Activated CD4-positive, alpha-beta T cell treated with anti-CD3 and anti-CD28 coated beads, Interleukin-2, amount 10 ng/mL, durations not matched to agents 7 days and 5 days (primary cell): ENCODE data around the gene ZNF324. TPM values are rescaled to one million over a fixed set of nuclear protein-coding genes. Genes with fewer than 3 reads are reported as not detected.
"Not testable (repeated sequence)": the region's sequence is repeated elsewhere in the genome, so short reads cannot be mapped to it uniquely, and the experiment has no call there.

Experiments
- CTCF ChIA-PET: fragments of 350-600 bp; sonication (Branson Sonifier 250); formaldehyde crosslinking; loops from one replicate; lab custom pipeline; 2021; ENCODE audit warnings: antibody characterized with exemption; lab: Charles Lee
- POLR2A ChIA-PET: fragments of 350-600 bp; sonication (Branson Sonifier 250); formaldehyde crosslinking; loops from one replicate; lab custom pipeline; 2021; ENCODE audit warnings: antibody characterized with exemption; lab: Charles Lee
- DNase-seq: peaks from one replicate; pipeline ENCODE4 v3.0.0-alpha.2; 2020
- H3K27ac Mint-ChIP-seq: one replicate; pipeline ENCODE4 v1.8.0; 2021; ENCODE audit warnings: mild to moderate bottlenecking, moderate library complexity, mixed read lengths
- H3K27me3 Mint-ChIP-seq: one replicate; pipeline ENCODE4 v1.8.0; 2021; ENCODE audit warnings: mixed read lengths
- H3K36me3 Mint-ChIP-seq: one replicate; pipeline ENCODE4 v1.8.0; 2021; ENCODE audit warnings: low read depth, mixed read lengths
- H3K4me1 Mint-ChIP-seq: one replicate; pipeline ENCODE4 v1.8.0; 2021; ENCODE audit warnings: mixed read lengths
- H3K4me3 Mint-ChIP-seq: one replicate; pipeline ENCODE4 v1.8.0; 2021; ENCODE audit warnings: mild to moderate bottlenecking, moderate library complexity, mixed read lengths
- H3K9me3 Mint-ChIP-seq: one replicate; pipeline ENCODE4 v1.8.0; 2021; ENCODE audit warnings: mixed read lengths
- total RNA-seq, 2 experiments: library from RNA; stranded (reverse); gene quantifications; one replicate each; pipeline ENCODE4 v1.2.3, GENCODE V29; 2021

ZNF324 gene
- total RNA-seq, 2 experiments from 2014 or later, result 9.0 to 12.7 TPM

DNA sequence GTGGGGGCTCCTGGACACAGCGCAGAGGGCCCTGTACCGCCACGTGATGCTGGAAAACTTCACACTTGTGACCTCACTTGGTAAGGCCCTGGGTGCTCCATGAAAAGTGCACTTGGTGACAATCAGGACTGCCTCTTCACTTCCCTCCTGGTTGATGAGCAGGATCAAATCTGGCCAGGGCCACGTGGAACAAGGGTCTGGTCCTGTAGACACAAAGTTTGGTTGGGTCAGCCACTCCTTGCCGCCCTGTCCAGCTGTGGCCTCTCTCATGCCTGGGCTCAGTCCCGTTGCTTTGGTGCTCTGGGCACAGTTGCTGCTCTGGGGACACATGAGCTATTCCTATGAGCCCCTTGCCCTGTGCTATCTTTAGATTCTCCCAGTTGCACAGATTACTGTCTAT lies 13.1 kb upstream of the ZNF324 start:
- no peak overlapping the region for H3K4me3 Mint-ChIP-seq
- ChIA-PET POLR2A (no interaction called here), CTCF (interaction anchor here (1.6 kb wide), 1 partner anchor 9 kb away, joined by 3 read pairs; no protein-coding TSS in a partner anchor)
- no peak for DNase-seq
- peaks cover 18% of the 10 kb centered on the region for H3K36me3 Mint-ChIP-seq
- peaks cover 27% of the 10 kb centered on the region for H3K4me1 Mint-ChIP-seq
- H3K27me3 Mint-ChIP-seq, result peaks cover 4% of the 10 kb centered on the region
- peaks cover 6% of the 10 kb centered on the region for H3K9me3 Mint-ChIP-seq
- peak overlapping the region; percentile 11 for H3K27ac Mint-ChIP-seq

- ChIA-PET POLR2A (no interaction called here), CTCF (interaction anchor here (1.2 to 1.6 kb wide), 2 partner anchors 11 to 14 kb away, joined by 3 read pairs; no protein-coding TSS in a partner anchor)
- no peak for DNase-seq
- Mint-ChIP-seq H3K27me3 (peaks cover 2% of the 10 kb centered on the region), H3K36me3 (peaks cover 20% of the 10 kb centered on the region), H3K9me3 (peaks cover 4% of the 10 kb centered on the region), H3K4me3 (no peak overlapping the region), H3K27ac (no peak overlapping the region), H3K4me1 (peaks cover 27% of the 10 kb centered on the region)
Observed at GRCh38 chr19:58455306-58455705, 11.6 kb upstream of the ZNF324 start.

GRCh38 chr19:58456111-58456510 lies 10.8 kb upstream of the ZNF324 start:
- Mint-ChIP-seq H3K4me3 (no peak overlapping the region), H3K36me3 (peaks cover 20% of the 10 kb centered on the region), H3K27me3 (peaks cover 2% of the 10 kb centered on the region), H3K9me3 (peaks cover 2% of the 10 kb centered on the region), H3K4me1 (peaks cover 19% of the 10 kb centered on the region), H3K27ac (no peak overlapping the region)
- DNase-seq, result no peak
- ChIA-PET CTCF (no interaction called here), POLR2A (no interaction called here)

DNA sequence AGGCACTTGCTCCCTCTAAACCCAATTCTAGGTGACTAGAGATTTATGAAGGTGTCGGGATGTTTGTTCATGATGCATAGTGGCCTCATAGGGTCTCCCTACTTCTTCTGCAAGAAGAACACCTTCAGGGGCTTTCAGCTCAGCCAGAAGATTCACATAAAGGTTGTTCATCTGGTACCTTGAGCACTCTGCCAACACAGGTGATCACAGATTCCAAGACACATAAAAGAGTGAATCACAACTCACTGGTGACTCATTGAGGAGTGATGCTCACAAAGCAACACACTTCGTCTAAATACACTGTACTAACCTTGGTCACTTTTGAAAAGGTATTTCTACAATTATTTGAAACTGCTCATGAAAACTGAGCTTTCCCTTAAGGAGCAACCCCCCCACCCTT lies 6.8 kb upstream of the ZNF324 start:
- Mint-ChIP-seq H3K9me3 (peaks cover 2% of the 10 kb centered on the region), H3K36me3 (peaks cover 14% of the 10 kb centered on the region), H3K4me1 (peaks cover 1% of the 10 kb centered on the region), H3K4me3 (no peak overlapping the region), H3K27ac (no peak overlapping the region), H3K27me3 (no peaks in the 10 kb centered on the region)
- DNase-seq, result no peak
- POLR2A ChIA-PET, result no interaction called here
- CTCF ChIA-PET, result interaction anchor here (0.8 to 1.0 kb wide), 2 partner anchors 15 to 25 kb away, joined by 3 to 4 read pairs; no protein-coding TSS in a partner anchor

GRCh38 chr19:58466089-58466759 lies 656 bp upstream of the ZNF324 start:
- peaks cover 27% of the 10 kb centered on the region for H3K4me1 Mint-ChIP-seq
- H3K4me3 Mint-ChIP-seq, result peak overlapping the region; percentile 81
- DNase-seq, result no peak
- H3K9me3 Mint-ChIP-seq, result no peaks in the 10 kb centered on the region
- POLR2A ChIA-PET, result no interaction called here
- H3K36me3 Mint-ChIP-seq, result peaks cover 2% of the 10 kb centered on the region
- peaks cover 2% of the 10 kb centered on the region for H3K27me3 Mint-ChIP-seq
- no peak overlapping the region for H3K27ac Mint-ChIP-seq
- CTCF ChIA-PET, result no interaction called here

DNA sequence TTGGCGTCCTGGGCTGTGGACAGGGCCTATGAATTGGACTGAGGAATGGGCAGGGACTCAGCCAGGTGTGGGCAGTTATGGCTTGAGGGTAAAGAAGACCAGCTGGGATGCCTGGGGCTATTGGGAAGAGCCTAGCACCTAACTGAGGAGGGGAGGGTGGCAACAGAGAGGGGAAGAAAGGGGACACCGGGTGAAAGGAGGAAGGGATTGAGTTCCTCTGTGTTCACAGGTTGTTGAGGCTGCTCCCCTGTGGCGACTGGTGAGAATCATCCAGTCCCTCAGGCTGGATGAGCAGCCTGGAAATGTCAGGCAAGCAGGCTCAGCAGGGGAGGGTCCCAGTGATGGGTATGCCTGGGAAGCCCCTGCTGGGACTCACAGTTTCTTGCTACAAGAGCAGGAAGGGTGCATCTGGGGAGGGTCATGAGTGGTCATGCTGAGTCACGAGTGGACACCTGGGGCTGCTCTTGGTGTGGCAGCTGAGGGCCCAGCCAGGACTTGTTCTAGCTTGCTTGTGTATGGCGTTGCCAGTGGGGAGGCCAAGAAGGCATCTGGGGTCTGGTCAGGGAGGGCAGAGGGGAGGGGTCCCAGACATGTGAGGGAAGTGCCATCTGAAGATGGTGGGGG lies 1.4 kb downstream of the ZNF324 start:
- ChIA-PET CTCF (interaction anchor here (0.7 to 1.4 kb wide), 3 partner anchors 9 to 229 kb away, joined by 3 to 4 read pairs (median 3); partner anchors contain the start of gene ZBTB45), POLR2A (no interaction called here)
- Mint-ChIP-seq H3K4me3 (peak overlapping the region; percentile 81), H3K27ac (peak overlapping the region; percentile 83), H3K27me3 (peaks cover 2% of the 10 kb centered on the region), H3K4me1 (peaks cover 27% of the 10 kb centered on the region), H3K9me3 (no peaks in the 10 kb centered on the region), H3K36me3 (peaks cover 9% of the 10 kb centered on the region)
- no peak for DNase-seq

- no peak for DNase-seq
- Mint-ChIP-seq H3K27ac (peak overlapping the region; percentile 19), H3K4me1 (peaks cover 31% of the 10 kb centered on the region), H3K4me3 (peak overlapping the region; percentile 19), H3K9me3 (no peaks in the 10 kb centered on the region), H3K36me3 (peaks cover 9% of the 10 kb centered on the region), H3K27me3 (peaks cover 2% of the 10 kb centered on the region)
- POLR2A ChIA-PET, result no interaction called here
- CTCF ChIA-PET, result interaction anchor here (0.5 to 1.4 kb wide), 7 partner anchors 8 to 50 kb away, joined by 3 to 4 read pairs (median 3); partner anchors contain the start of gene ZBTB45
Observed at GRCh38 chr19:58469241-58470013, 2.5 kb downstream of the ZNF324 start.

DNA sequence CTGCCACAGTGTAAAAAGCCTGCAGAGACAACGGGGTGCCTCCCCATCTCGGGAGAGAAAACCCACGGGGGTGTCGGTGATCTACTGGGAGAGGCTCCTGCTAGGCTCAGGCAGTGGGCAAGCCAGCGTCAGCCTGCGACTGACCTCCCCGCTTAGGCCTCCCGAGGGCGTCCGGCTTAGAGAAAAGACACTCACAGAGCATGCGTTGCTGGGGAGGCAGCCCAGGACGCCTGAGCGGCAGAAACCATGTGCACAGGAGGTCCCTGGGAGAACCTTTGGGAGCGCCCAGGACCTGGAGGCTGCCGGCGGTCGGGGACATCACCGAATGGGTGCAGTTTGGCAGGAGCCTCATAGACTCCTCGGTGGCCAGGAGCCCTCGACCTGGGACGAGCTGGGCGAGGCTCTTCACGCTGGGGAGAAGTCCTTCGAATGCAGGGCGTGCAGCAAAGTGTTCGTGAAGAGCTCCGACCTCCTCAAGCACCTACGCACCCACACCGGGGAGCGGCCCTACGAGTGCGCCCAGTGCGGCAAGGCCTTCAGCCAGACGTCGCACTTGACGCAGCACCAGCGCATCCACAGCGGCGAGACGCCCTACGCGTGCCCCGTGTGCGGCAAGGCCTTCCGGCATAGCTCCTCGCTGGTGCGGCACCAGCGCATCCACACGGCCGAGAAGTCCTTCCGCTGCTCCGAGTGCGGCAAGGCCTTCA lies 4.1 kb downstream of the ZNF324 start:
- H3K9me3 Mint-ChIP-seq, POLR2A ChIA-PET, DNase-seq, H3K4me3 Mint-ChIP-seq, H3K27ac Mint-ChIP-seq, H3K27me3 Mint-ChIP-seq, H3K36me3 Mint-ChIP-seq: not testable (repeated sequence)
- H3K4me1 Mint-ChIP-seq, result peaks cover 36% of the 10 kb centered on the region
- CTCF ChIA-PET, result interaction anchor here (1.4 kb wide), 1 partner anchor 43 kb away, joined by 4 read pairs; no protein-coding TSS in a partner anchor

- POLR2A ChIA-PET, result no interaction called here
- no peak overlapping the region for H3K4me3 Mint-ChIP-seq
- H3K27ac Mint-ChIP-seq, result no peak overlapping the region
Observed at GRCh38 chr19:58471736-58472135, 4.9 kb downstream of the ZNF324 start.

DNA sequence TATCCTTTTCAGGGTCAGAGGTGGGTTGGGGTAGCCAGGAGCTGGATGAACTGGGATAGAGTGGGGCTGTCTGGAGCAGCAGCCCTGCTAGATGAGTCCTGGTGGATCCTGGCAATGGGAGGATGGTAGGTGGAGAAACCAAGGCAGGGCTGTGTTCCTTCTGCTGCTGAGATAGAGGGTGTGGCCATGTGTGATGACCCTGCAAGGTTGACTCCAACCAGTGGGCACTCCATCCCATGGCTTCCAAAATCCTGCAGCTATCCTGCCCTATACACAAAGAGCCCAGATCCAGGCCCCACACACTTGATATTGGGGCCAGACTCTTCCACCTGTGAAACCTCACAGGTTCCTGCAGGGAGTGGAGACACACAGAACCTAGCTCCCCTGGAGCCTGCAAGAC lies 6.9 kb downstream of the ZNF324 start:
- POLR2A ChIA-PET, result no interaction called here
- Mint-ChIP-seq H3K27me3 (no peaks in the 10 kb centered on the region), H3K36me3 (peaks cover 11% of the 10 kb centered on the region), H3K9me3 (no peaks in the 10 kb centered on the region), H3K4me3 (no peak overlapping the region), H3K4me1 (peaks cover 22% of the 10 kb centered on the region), H3K27ac (no peak overlapping the region)
- no peak for DNase-seq
- CTCF ChIA-PET, result no interaction called here

More at GRCh38 chr19:58471736-58472135, 4.9 kb downstream of the ZNF324 start:
- Mint-ChIP-seq H3K27me3 (no peaks in the 10 kb centered on the region), H3K36me3 (peaks cover 9% of the 10 kb centered on the region), H3K4me1 (peaks cover 33% of the 10 kb centered on the region), H3K9me3 (no peaks in the 10 kb centered on the region)
- CTCF ChIA-PET, result no interaction called here
- DNase-seq, result no peak

DNA sequence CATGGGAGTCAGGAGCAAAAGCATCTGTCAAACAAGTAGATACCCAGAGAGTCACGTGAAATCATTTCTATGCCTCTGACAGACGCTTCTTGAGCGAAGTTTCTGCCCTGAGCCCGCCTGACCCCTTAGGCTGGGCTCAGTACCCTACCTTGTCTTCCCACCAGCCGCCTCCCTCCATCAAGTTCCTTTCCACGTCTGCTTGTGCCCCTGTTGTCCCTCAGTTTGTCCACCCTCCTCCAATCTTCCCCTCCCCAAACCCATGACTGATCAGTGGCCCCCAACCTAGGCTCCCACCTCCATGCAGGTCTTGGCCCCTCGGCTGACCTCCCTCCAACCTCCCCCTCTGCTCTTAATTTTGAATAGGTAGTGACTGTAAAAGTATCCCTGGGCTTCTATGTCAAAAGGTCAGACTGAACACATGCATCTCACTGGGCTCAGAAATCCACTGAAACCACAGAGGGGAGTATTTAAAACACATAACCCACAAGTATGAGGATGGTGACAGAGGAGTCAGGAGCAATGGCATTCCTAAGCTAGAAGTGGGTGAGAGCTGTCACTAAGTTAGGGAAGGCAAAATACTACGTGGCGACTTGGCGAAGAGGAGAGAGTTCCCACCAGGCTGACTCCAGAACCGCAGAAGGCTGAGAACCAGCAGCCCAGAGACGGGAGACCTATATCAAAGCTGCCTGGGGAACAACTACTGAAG lies 7.6 kb downstream of the ZNF324 start:
- Mint-ChIP-seq H3K4me3 (peak overlapping the region; percentile 84), H3K9me3 (no peaks in the 10 kb centered on the region), H3K36me3 (peaks cover 11% of the 10 kb centered on the region), H3K4me1 (peaks cover 21% of the 10 kb centered on the region), H3K27me3 (no peaks in the 10 kb centered on the region), H3K27ac (peak overlapping the region; percentile 59)
- CTCF ChIA-PET, result no interaction called here
- POLR2A ChIA-PET, result no interaction called here
- no peak for DNase-seq
